ENCODE data around the gene ACTR8.

The ACTR8 gene

DNA sequence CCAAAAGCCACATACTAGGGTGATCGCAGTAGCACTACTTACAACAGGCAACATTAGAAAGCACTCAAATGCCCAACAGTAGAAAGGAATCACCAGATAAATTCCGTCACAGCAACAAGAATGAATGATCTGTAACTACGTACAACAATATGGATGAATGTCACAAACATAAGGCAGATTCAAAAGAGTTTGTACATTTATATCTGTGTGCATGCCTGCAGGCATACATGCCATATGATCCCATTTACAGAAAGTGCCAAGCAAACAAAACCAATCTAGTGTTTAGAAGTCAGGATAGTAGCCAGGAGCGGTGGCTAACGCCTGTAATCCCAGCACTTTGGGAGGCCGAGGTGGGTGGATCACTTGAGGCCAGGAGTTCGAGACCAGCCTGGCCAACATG lies 32.0 kb downstream of the ACTR8 start:
- no peak for TF ChIP-seq EZH2 (IDR thresholded peaks at IDR 0.05; ENCODE audit: borderline replicate concordance, low read depth, low read length, severe bottlenecking)
- TF ChIP-seq, protein P1, sequence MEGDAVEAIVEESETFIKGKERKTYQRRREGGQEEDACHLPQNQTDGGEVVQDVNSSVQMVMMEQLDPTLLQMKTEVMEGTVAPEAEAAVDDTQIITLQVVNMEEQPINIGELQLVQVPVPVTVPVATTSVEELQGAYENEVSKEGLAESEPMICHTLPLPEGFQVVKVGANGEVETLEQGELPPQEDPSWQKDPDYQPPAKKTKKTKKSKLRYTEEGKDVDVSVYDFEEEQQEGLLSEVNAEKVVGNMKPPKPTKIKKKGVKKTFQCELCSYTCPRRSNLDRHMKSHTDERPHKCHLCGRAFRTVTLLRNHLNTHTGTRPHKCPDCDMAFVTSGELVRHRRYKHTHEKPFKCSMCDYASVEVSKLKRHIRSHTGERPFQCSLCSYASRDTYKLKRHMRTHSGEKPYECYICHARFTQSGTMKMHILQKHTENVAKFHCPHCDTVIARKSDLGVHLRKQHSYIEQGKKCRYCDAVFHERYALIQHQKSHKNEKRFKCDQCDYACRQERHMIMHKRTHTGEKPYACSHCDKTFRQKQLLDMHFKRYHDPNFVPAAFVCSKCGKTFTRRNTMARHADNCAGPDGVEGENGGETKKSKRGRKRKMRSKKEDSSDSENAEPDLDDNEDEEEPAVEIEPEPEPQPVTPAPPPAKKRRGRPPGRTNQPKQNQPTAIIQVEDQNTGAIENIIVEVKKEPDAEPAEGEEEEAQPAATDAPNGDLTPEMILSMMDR (IDR thresholded peaks at IDR 0.05; ENCODE audit: borderline replicate concordance, extremely low read depth, low read length, poor library complexity, severe bottlenecking), result no peak
- Histone ChIP-seq H3K4me1 (ENCODE audit: insufficient read depth, low read length) (no peaks in the 10 kb centered on the region), H3K27me3 (ENCODE audit: insufficient read depth, low read length, poor library complexity) (no peaks in the 10 kb centered on the region), H4K20me1 (ENCODE audit: insufficient read depth, low read length) (no peaks in the 10 kb centered on the region), H3K9me3 (ENCODE audit: insufficient read depth, low read length, severe bottlenecking) (no peaks in the 10 kb centered on the region), H3K4me2 (ENCODE audit: insufficient read depth, low read length) (no peak overlapping the region), H2AFZ (ENCODE audit: low read depth, low read length) (no peak overlapping the region), H3K79me2 (ENCODE audit: insufficient read depth, low read length) (no peaks in the 10 kb centered on the region), H3K4me3 (ENCODE audit: low read depth in 1 of 2, low read length in 2 of 2) (no peak overlapping the region), H3K27ac (ENCODE audit: low read length) (no peak overlapping the region), H3K9ac (ENCODE audit: low read depth, low read length) (no peak overlapping the region), H3K36me3 (ENCODE audit: insufficient read depth, low read length) (no peaks in the 10 kb centered on the region)
- DNase-seq, result no peak
- ATAC-seq (ENCODE audit: insufficient read depth, low read depth), result no peak

DNA sequence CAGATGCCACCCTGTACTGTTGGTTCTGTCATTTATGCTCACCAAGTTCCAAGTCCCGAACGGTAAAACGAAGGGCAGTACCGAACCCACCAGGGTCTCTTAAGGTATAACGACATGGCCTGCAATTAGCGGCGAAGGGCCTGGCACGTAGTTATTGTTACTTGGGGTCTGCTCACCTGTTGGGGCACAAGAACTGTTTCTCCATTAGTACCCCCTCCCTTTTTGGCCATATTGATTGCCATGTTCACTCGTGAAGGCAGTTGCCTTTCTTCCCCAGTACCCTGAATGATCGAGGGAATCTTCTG lies 35.1 kb downstream of the ACTR8 start:
- Histone ChIP-seq H3K36me3 (ENCODE audit: insufficient read depth, low read length) (no peaks in the 10 kb centered on the region), H3K9me3 (ENCODE audit: insufficient read depth, low read length, severe bottlenecking) (no peaks in the 10 kb centered on the region), H3K9ac (ENCODE audit: low read depth, low read length) (no peak overlapping the region), H4K20me1 (ENCODE audit: insufficient read depth, low read length) (no peaks in the 10 kb centered on the region), H2AFZ (ENCODE audit: low read depth, low read length) (no peak overlapping the region), H3K4me3 (ENCODE audit: low read depth in 1 of 2, low read length in 2 of 2) (no peak overlapping the region), H3K4me2 (ENCODE audit: insufficient read depth, low read length) (no peak overlapping the region), H3K4me1 (ENCODE audit: insufficient read depth, low read length) (no peaks in the 10 kb centered on the region), H3K27me3 (ENCODE audit: insufficient read depth, low read length, poor library complexity) (no peaks in the 10 kb centered on the region), H3K27ac (ENCODE audit: low read length) (no peak overlapping the region), H3K79me2 (ENCODE audit: insufficient read depth, low read length) (no peaks in the 10 kb centered on the region)
- ATAC-seq (ENCODE audit: insufficient read depth, low read depth), result no peak
- no peak for DNase-seq
- TF ChIP-seq EZH2 (IDR thresholded peaks at IDR 0.05; ENCODE audit: borderline replicate concordance, low read depth, low read length, severe bottlenecking), result no peak
- TF ChIP-seq, protein P1 (IDR thresholded peaks at IDR 0.05; ENCODE audit: borderline replicate concordance, extremely low read depth, low read length, poor library complexity, severe bottlenecking), result no peak

DNA sequence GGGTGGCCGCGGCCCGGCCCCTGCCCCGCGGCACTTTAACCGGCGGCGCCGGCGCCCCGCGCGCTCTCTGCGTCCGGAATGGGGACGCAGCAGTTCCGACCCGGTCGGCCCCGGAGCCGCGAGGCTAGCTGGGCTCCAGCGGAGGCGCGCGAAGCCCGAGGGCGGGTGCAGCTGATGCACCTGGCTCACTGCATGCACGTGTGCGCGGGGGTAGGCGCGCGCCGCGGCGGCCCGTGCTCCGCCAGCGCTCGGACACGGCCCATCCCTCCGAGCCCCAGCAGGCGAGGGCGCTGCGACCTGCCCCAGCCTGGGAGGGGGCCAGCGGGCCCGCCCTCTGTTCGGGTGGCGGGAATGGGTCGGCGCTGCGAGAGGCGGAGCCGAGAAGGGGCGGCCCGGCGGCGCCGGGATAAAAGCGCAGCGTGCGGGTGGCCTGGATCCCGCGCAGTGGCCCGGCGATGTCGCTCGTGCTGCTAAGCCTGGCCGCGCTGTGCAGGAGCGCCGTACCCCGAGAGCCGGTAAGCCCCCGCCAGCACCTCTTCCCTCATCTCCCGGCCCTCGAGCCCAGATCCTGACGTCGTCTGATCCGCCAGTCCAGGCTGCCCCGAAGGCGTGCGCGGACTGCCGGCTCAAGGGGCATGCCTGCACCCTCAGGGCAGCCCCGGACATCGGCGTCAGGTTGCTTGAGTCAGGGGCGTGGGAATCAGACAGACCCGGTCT lies 35.7 kb downstream of the ACTR8 start, which contains the start of the genes CHDH and IL17RB:
Gene CHDH (minus strand): TSS at position 286 of the 717 bp plus-strand sequence. CDS start 22,411 bp downstream, outside the sequence.
Gene IL17RB (plus strand): TSS at position 435 of the 717 bp plus-strand sequence. CDS start 21 bp downstream, at position 456.
- Histone ChIP-seq H2AFZ (ENCODE audit: low read depth, low read length) (no peak within 1 kb of the TSS), H3K4me2 (ENCODE audit: insufficient read depth, low read length) (no peak within 1 kb of the TSS), H3K9ac (ENCODE audit: low read depth, low read length) (no peak within 1 kb of the TSS), H3K79me2 (ENCODE audit: insufficient read depth, low read length) (no peaks in the 10 kb centered on the region), H3K27ac (ENCODE audit: low read length) (no peak within 1 kb of the TSS), H3K9me3 (ENCODE audit: insufficient read depth, low read length, severe bottlenecking) (no peaks in the 10 kb centered on the region), H3K4me3 (ENCODE audit: low read depth in 1 of 2, low read length in 2 of 2) (no peak within 1 kb of the TSS), H4K20me1 (ENCODE audit: insufficient read depth, low read length) (no peaks in the 10 kb centered on the region), H3K27me3 (ENCODE audit: insufficient read depth, low read length, poor library complexity) (no peaks in the 10 kb centered on the region), H3K4me1 (ENCODE audit: insufficient read depth, low read length) (no peaks in the 10 kb centered on the region), H3K36me3 (ENCODE audit: insufficient read depth, low read length) (no peaks in the 10 kb centered on the region)
- no peak for TF ChIP-seq EZH2 (IDR thresholded peaks at IDR 0.05; ENCODE audit: borderline replicate concordance, low read depth, low read length, severe bottlenecking)
- TF ChIP-seq, protein P1 (IDR thresholded peaks at IDR 0.05; ENCODE audit: borderline replicate concordance, extremely low read depth, low read length, poor library complexity, severe bottlenecking), result no peak
- no peak for DNase-seq
- ATAC-seq (ENCODE audit: insufficient read depth, low read depth), result no peak

Measured in DND-41 (cell line).